AG04449 (cell line): ENCODE data around the gene SLC28A3.

Source experiments
- CTCF ChIA-PET: fragments of 350-600 bp; formaldehyde crosslinking; extraction: SDS; loops from one replicate; lab custom pipeline; 2021; ENCODE audit warnings: antibody characterized with exemption; lab: Yijun Ruan, JAX
- POLR2A ChIA-PET: fragments of 400-600, 350-600 bp; formaldehyde crosslinking; extraction: SDS; loops from one replicate; lab custom pipeline; 2020; ENCODE audit warnings: antibody characterized with exemption, inconsistent platforms; lab: Yijun Ruan, JAX
- DNase-seq: peaks from one replicate; pipeline ENCODE4 v3.0.0-alpha.2; 2010; ENCODE audit warnings: low read depth, low spot score
- H3K4me3 ChIP-seq: 2 replicates; pipeline ENCODE4 v1.5.1; 2011; ENCODE audit warnings: low read depth, mild to moderate bottlenecking, control low read depth, low read length
- CTCF ChIP-seq: IDR thresholded peaks from one replicate; pipeline ENCODE4 v1.5.1; 2011; ENCODE audit warnings: mild to moderate bottlenecking, moderate library complexity, low read length, control low read depth, inconsistent platforms; ENCODE audit not compliant: insufficient read depth; ENCODE audit errors: missing control alignments

Gene SLC28A3

GRCh38 chr9:84383178-84383577 lies 42.6 kb upstream of the SLC28A3 start:
- ChIA-PET POLR2A (no interaction called here), CTCF (interaction anchor here (0.6 to 1.1 kb wide), 2 partner anchors 12 to 14 kb away, joined by 3 to 5 read pairs; no protein-coding TSS in a partner anchor)
- H3K4me3 ChIP-seq: no peak overlapping the region
- no peak for DNase-seq
- no peak for TF ChIP-seq CTCF

GRCh38 chr9:84382720-84383119 lies 42.2 kb upstream of the SLC28A3 start:
- no peak for DNase-seq
- POLR2A ChIA-PET: no interaction called here
- CTCF ChIA-PET: no interaction called here

GRCh38 chr9:84381508-84381907 lies 41.0 kb upstream of the SLC28A3 start:
- POLR2A ChIA-PET: no interaction called here
- CTCF ChIA-PET: interaction anchor here (1.0 kb wide), 1 partner anchor 16 kb away, joined by 3 read pairs; no protein-coding TSS in a partner anchor
- H3K4me3 ChIP-seq: no peak overlapping the region

More at GRCh38 chr9:84382720-84383119, 42.2 kb upstream of the SLC28A3 start:
- TF ChIP-seq CTCF: no peak
- H3K4me3 ChIP-seq: no peak overlapping the region

GRCh38 chr9:84379740-84380139 lies 39.2 kb upstream of the SLC28A3 start:
- no peak overlapping the region for H3K4me3 ChIP-seq
- POLR2A ChIA-PET: no interaction called here
- DNase-seq: no peak
- TF ChIP-seq CTCF: no peak
- CTCF ChIA-PET: interaction anchor here (1.1 to 1.5 kb wide), 2 partner anchors 18 to 64 kb away, joined by 3 to 6 read pairs; no protein-coding TSS in a partner anchor

More at GRCh38 chr9:84381508-84381907, 41.0 kb upstream of the SLC28A3 start:
- no peak for DNase-seq
- TF ChIP-seq CTCF: no peak

GRCh38 chr9:84375954-84376353 lies 35.4 kb upstream of the SLC28A3 start:
- ChIA-PET CTCF (no interaction called here), POLR2A (no interaction called here)
- no peak overlapping the region for H3K4me3 ChIP-seq
- DNase-seq: no peak
- no peak for TF ChIP-seq CTCF

GRCh38 chr9:84374516-84374915 lies 34.0 kb upstream of the SLC28A3 start:
- DNase-seq: no peak
- CTCF ChIA-PET: no interaction called here
- POLR2A ChIA-PET: no interaction called here
- no peak overlapping the region for H3K4me3 ChIP-seq
- TF ChIP-seq CTCF: no peak
